NCI-H526 (cell line): Measurements from ENCODE around the gene OSR1.
"Not testable (repeated sequence)": the region's sequence is repeated elsewhere in the genome, so short reads cannot be mapped to it uniquely, and the experiment has no call there.

ENCODE experiments used
- DNase-seq, 2 experiments: peaks; one replicate each; lab custom pipeline; 2025; lab: John Stamatoyannopoulos, UW

The OSR1 gene

GRCh38 chr2:19358242-19359020 lies at the start of gene OSR1:
Gene OSR1 (minus strand): TSS chr2:19358623. CDS start chr2:19353805, 4,818 bp downstream.
- peak; percentile 40 to 82 for DNase-seq

DNA sequence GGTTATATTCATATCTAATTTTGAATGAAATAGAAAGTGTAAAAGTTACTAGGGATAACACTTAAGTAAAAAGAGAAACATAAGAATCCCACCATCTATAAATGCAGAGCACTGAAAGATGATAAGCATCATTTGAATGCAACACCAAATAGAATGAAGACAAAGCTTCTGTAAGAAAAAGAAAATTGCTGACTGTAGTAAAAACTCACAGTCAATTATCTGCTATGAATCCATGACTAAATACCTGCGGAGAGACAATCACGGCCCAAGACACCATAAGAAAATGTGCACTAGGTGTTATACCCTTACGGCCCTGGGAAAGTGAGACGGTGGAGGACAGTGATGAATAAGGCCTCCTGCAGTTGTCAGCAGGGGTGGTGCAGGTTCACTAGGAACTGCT lies 45.4 kb upstream of the OSR1 start:
- no peak for DNase-seq

- DNase-seq: no peak
Measured at GRCh38 chr2:19392191-19392590, 33.8 kb upstream of the OSR1 start.

- DNase-seq: not testable (repeated sequence)
Measured at GRCh38 chr2:19389469-19389868, 31.0 kb upstream of the OSR1 start.

- no peak for DNase-seq
Measured at GRCh38 chr2:19380532-19380931, 22.1 kb upstream of the OSR1 start.

- no peak for DNase-seq
Measured at GRCh38 chr2:19378939-19379338, 20.5 kb upstream of the OSR1 start.

GRCh38 chr2:19377717-19378116 lies 19.3 kb upstream of the OSR1 start:
- DNase-seq: no peak

- no peak for DNase-seq
Measured at GRCh38 chr2:19373352-19373751, 14.9 kb upstream of the OSR1 start.

- no peak for DNase-seq
Measured at GRCh38 chr2:19371996-19372582, 13.7 kb upstream of the OSR1 start.

DNA sequence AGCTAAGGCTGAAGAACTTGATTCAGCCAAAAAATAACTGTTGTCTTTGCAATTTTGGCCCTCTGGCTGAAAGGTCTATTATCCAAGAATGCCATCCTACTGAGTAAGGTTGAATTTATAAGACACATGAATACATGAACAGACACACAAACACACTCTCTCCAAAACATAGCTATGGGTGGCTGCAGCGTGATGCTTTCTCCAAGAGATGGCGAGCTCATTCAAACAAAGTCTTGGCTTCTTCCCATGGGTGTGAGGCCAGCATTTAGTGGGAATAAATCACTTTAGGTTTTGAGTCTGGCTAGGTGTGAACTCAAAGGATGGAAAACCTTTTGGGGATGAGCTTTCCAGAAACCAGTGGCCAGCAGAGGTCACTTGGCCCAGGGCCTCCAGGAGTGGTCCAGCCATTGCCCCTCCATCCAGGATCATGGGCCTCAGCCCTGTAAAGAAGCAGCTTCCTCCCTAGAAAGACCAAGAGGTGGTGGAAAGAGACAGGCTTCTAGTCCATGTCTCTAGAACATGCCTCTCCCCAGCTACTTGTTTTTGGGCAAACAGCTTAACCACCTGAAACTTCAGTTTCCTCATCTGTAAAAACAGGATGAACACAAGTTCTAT lies 11.0 kb upstream of the OSR1 start:
- peak; percentile 25 to 59 for DNase-seq

GRCh38 chr2:19368760-19369159 lies 10.3 kb upstream of the OSR1 start:
- DNase-seq: no peak

- DNase-seq: no peak
Measured at GRCh38 chr2:19367326-19367725, 8.9 kb upstream of the OSR1 start.

DNA sequence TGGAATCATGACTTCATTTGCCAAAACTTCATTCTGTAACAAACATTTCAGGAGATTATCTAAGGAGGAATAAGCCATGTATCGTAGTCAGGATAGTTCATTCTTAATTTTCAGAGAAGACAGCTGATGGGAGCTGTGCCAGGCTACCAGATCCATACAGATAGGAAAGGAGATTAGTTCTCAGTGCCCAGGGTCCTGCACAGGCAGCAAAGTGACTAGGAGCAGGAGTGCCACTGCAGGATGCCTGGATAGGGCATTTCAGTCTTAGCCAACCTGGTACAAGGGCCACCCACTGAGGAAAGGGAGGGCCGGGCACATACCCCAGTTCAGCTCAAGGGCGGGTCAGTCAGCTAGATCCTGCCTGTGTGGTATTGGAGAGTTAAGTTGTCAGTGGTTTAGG lies 6.7 kb upstream of the OSR1 start:
- DNase-seq: no peak

DNA sequence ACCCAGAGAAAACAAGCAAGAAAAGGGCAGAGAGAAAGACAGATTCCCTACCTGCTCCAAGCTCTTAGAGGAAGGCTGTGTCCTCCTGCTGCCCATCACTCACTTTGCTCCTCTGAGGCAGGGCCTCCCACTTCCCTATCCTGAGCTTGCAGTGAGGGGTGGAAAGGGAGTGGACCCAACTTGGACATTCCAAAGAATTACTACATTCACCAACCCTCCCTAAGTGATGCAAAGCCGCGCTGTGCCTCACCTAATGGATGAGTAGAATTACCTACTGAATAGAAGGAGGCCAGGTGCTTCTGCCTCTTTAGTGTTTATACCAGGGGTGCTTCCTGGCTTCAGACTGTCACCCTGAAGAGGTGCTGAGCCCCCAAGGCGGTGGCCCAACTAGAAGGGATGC lies 5.6 kb upstream of the OSR1 start:
- no peak for DNase-seq

DNA sequence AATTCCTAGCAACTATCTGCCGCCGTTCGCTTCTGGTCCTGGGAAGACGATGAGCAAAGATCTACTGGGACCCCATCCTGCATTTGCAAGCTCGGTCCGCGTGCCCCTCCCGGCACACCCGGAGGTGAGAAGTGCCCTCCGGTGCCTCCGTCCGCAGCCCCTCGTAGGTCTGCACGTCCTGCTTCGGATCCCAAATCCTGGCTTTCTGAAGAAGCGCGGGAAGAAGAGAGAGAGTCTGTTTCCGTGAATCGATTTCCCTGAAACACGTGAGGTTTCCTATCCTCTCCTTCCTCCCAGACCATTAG lies 5.0 kb upstream of the OSR1 start:
- no peak for DNase-seq

DNA sequence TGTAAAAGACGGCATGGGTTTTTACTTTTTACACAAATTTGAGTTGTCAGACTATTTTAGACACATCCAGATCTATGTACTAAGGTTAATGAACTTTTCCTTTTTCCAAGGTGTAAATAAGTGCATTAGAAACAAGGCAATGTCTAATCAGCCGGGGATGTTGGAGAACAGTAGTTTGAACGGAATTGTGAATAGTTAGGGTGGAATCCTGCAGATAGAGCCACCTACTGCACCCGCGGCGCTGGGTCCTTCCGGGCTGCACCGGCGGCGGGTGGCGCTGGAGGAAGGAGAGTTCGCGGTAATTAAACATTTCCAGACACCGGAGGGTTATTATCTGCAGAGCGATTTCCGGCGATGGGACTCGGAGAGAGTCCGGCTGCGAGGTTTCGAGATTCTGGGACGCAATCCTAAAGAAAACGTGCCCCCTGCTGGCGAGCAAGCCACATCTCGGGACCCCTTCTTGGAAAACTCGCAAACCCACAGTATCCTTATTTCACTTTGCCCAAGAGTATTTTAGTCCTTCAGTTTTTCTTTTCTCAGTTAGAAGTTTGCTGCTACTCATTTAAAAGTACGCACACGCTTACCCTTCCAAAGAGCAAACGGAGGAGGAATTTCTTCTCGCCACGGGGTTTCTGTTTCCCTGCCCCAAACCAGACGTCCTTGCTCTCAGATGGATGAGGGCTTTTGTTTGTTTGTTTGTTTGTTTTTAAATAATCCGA lies 4.5 kb upstream of the OSR1 start:
- DNase-seq: peak; percentile 79 to 96

- peak in 1 of 2 experiments; percentile 33 for DNase-seq
Measured at GRCh38 chr2:19362094-19362754, 3.8 kb upstream of the OSR1 start.

DNA sequence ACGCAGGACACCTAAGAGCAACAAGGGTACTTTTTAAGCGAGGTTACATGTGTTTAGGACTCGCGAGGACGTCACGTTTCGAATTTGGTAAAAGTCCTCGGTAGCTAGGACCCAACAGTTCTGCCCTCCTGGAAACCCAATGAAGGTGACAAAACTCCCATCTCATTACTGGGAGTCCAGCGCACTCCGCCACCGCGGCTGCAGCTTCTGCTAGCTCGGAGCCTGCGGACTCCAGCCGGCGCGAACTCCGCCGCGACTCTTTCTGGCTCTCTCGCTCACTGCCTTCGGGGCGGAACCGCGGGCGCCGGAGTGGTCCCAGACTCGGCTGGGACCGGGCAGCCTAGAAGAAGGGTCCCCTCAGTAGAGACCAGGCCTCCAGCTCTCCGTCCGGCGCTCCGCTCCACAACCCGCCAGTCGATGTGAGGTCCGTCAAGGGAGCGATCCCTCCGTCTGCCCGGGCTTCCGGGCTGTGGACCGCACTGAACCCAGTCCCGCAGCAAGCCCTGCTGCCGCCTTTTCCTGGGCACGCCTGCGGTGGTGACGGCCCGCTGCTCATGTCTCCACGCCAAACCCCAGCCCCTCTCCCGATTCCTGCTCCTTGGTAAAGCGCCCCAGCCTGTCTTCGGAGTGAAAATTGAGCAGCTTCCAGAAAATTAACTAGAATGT lies 3.0 kb upstream of the OSR1 start:
- DNase-seq: no peak

GRCh38 chr2:19360966-19361321 lies 2.5 kb upstream of the OSR1 start:
- DNase-seq: no peak

DNA sequence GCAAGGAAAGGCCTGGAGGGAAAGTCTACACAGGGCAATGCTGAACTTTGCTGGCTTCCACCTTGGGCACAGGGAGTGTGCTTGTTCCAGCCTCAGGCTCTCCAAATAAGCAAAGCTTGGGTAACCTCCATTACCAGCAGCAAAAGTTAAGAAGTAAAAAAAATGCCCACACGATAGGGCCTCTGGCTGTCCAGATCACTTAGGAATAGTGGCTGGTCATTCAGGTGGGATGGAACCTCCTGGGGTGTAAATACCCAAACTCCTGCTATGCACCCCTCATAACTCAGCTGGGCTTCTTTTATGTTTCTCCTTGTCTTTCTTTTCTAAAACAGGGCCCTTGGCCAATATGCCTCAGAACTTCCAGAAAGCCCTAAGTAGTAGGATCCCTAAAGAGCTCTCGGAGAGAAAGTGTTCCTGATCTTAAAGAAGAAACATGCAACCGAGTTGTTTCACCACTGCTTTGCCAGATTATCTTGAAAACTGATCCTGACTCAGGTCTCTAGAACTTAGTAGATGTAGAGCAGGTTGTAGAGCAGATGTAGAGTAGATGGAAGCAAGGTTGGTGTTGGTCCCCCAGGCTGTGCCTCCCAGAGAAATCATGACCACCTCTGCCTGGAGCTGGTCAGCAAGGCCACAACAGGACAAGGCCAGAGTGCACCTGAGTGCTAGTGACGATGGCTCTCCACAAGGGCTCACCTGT lies 2.0 kb upstream of the OSR1 start:
- no peak for DNase-seq

DNA sequence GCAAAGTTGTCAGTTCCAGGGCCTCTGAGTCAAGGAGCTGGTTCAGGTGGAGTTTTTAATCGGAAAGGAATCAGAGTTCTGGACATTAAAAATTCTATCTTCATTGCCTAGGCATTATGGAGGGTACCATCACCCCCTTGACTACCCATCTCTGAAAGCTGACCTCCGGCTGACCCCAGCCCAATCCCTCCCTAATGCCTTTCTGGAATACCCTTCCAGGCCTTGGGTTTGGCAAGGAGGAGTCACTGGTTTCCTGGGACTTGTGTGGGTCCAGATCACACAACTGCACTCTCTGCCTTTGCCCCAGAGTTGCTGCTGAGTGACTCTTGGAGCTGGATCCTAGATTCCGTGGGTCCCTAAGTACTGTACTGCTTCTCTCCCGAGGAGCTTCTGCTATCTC lies 1.0 kb upstream of the OSR1 start:
- DNase-seq: no peak
